Tibial nerve (tissue), 4 donors: ENCODE results near the gene MEIOB. TPM values are rescaled to one million over a fixed set of nuclear protein-coding genes. Genes with fewer than 3 reads are reported as not detected.
"Not testable (repeated sequence)": the region's sequence is repeated elsewhere in the genome, so short reads cannot be mapped to it uniquely, and the experiment has no call there.

ENCODE experiments used
- DNase-seq, 2 donors: peaks; one replicate each; pipeline ENCODE4 v3.0.0-alpha.2; 2019; ENCODE audit warnings: low spot score in 2 of 2
- H3K27ac ChIP-seq, 4 donors: fragments of 200-600 bp; sonication (generic) in 3 of 4; one replicate each; pipeline ENCODE4 v1.5.1; 2017 to 2019; ENCODE audit warnings: mild to moderate bottlenecking in 1 of 4
- H3K27me3 ChIP-seq, 2 donors: fragments of 200-600 bp; sonication (generic) in 1 of 2; one replicate each; pipeline versions ENCODE4 v1.5.1 to v1.6.0; 2017 to 2019
- H3K36me3 ChIP-seq, 3 donors: fragments of 200-600 bp; sonication (generic); one replicate each; pipeline ENCODE4 v1.5.1; 2018 to 2019
- H3K4me1 ChIP-seq, 4 donors: fragments of 200-600 bp; sonication (generic) in 3 of 4; one replicate each; pipeline ENCODE4 v1.5.1; 2017 to 2019
- H3K4me3 ChIP-seq, 4 donors: fragments of 200-600 bp; sonication (generic) in 3 of 4; one replicate each; pipeline ENCODE4 v1.5.1; 2017 to 2019; ENCODE audit warnings: mild to moderate bottlenecking in 1 of 4, moderate library complexity in 1 of 4
- H3K9me3 ChIP-seq, 4 donors: fragments of 200-600 bp; sonication (generic) in 3 of 4; one replicate each; pipeline ENCODE4 v1.5.1; 2017 to 2019
- CTCF ChIP-seq, 5 experiments: fragments of 200-600 bp in 3 of 5; fragments of 450-650 bp in 2 of 5; sonication (generic) in 3 of 5; IDR thresholded peaks; one replicate each; pipeline ENCODE4 v1.5.1; 2016 to 2019; ENCODE audit warnings: antibody characterized with exemption in 5 of 5, mild to moderate bottlenecking in 3 of 5, moderate library complexity in 2 of 5
- EP300 ChIP-seq, 2 donors: sonication (generic); formaldehyde crosslinking; IDR thresholded peaks; one replicate each; pipeline ENCODE4 v1.6.1; 2017; ENCODE audit warnings: antibody characterized with exemption in 2 of 2, mild to moderate bottlenecking in 1 of 2
- POLR2A ChIP-seq, 2 donors: fragments of 450-650 bp; IDR thresholded peaks; one replicate each; pipeline ENCODE4 v1.6.1; 2017; ENCODE audit warnings: antibody characterized with exemption in 2 of 2, mild to moderate bottlenecking in 2 of 2, moderate library complexity in 2 of 2
- WGBS, 2 donors: methylation state at CpG; one replicate each; pipeline ENCODE4 v1.1.5; 2018; 5-methylcytosine and 5-hydroxymethylcytosine counted together
- total RNA-seq, 4 donors: library from RNA; depleted of rRNA; stranded (reverse); fragments of >200 nt; gene quantifications; one replicate each; pipeline ENCODE4 v1.1.0, GENCODE V29; 2016

Gene MEIOB
- total RNA-seq, 4 donors from 2014 or later, result not detected

- Histone ChIP-seq H3K27me3 (peaks cover 0 to 66% of the 10 kb centered on the region in 2 donors), H3K4me3 (no peak overlapping the region), H3K9me3 (no peaks in the 10 kb centered on the region), H3K27ac (no peak overlapping the region), H3K4me1 (peaks cover 0 to 4% (median 0%) of the 10 kb centered on the region in 4 donors), H3K36me3 (no peaks in the 10 kb centered on the region)
- TF ChIP-seq EP300 (IDR thresholded peaks at IDR 0.05) (no peak), POLR2A (IDR thresholded peaks at IDR 0.05) (no peak), CTCF (IDR thresholded peaks at IDR 0.05) (no peak)
- 38 to 50% methylated on average over 13 of the region's 13 CpGs for WGBS, 2 donors
- no peak for DNase-seq
Measured at GRCh38 chr16:1903220-1903574, 31.2 kb upstream of the MEIOB start.

GRCh38 chr16:1902547-1903219, 30.7 kb upstream of the MEIOB start:
- no peak overlapping the region for H3K4me3 ChIP-seq
- no peak overlapping the region for H3K27ac ChIP-seq
- peaks cover 0 to 4% (median 0%) of the 10 kb centered on the region in 4 donors for H3K4me1 ChIP-seq
- H3K9me3 ChIP-seq, result no peaks in the 10 kb centered on the region
- H3K27me3 ChIP-seq, result peaks cover 0 to 64% of the 10 kb centered on the region in 2 donors
- WGBS, 2 donors, result 65 to 66% methylated on average over 14 to 20 of the region's 20 CpGs
- DNase-seq, result no peak
- no peaks in the 10 kb centered on the region for H3K36me3 ChIP-seq
- TF ChIP-seq CTCF (IDR thresholded peaks at IDR 0.05) (no peak), EP300 (IDR thresholded peaks at IDR 0.05) (no peak), POLR2A (IDR thresholded peaks at IDR 0.05) (no peak)

- H3K4me1 ChIP-seq, result peaks cover 0 to 4% (median 0%) of the 10 kb centered on the region in 4 donors
- H3K9me3 ChIP-seq, result no peaks in the 10 kb centered on the region
- no peak for DNase-seq
- TF ChIP-seq EP300 (IDR thresholded peaks at IDR 0.05) (no peak), CTCF (IDR thresholded peaks at IDR 0.05) (no peak), POLR2A (IDR thresholded peaks at IDR 0.05) (no peak)
- H3K4me3 ChIP-seq, result no peak overlapping the region
- no peak overlapping the region for H3K27ac ChIP-seq
- 82 to 85% methylated on average over 9 of the region's 9 CpGs for WGBS, 2 donors
- no peaks in the 10 kb centered on the region for H3K36me3 ChIP-seq
- H3K27me3 ChIP-seq, result peaks cover 0 to 55% of the 10 kb centered on the region in 2 donors
Measured at GRCh38 chr16:1900452-1900774, 28.4 kb upstream of the MEIOB start.

GRCh38 chr16:1899641-1900451, 27.9 kb upstream of the MEIOB start:
- Histone ChIP-seq H3K9me3 (no peaks in the 10 kb centered on the region), H3K4me1 (peaks cover 0 to 4% (median 0%) of the 10 kb centered on the region in 4 donors), H3K4me3 (no peak overlapping the region), H3K36me3 (no peaks in the 10 kb centered on the region), H3K27me3 (peaks cover 0 to 51% of the 10 kb centered on the region in 2 donors), H3K27ac (no peak overlapping the region)
- WGBS, 2 donors, result 78 to 88% methylated on average over 16 of the region's 16 CpGs
- no peak for TF ChIP-seq EP300 (IDR thresholded peaks at IDR 0.05)
- TF ChIP-seq CTCF (IDR thresholded peaks at IDR 0.05), result no peak
- DNase-seq, result no peak

DNA sequence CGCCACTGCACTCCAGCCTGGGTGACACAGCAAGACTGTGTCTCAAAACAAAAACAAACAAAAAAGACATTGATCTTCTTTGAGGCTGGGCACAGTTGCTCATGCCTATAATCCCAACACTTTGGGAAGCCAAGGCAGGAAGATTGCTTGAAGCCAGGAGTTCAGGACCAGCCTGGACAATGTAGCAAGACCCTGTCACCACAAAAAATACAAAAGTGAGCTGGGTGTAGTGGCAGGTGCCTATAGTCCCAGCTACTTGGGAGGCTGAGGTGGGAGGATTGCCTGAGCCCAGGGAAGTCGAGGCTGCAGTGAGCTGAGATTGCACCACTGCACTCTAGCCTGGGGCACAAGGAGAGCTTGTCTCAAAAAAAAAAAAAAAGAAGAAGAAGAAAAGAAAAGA, 25.7 kb upstream of the MEIOB start:
- peaks cover 0 to 34% of the 10 kb centered on the region in 2 donors for H3K27me3 ChIP-seq
- H3K27ac ChIP-seq, H3K4me3 ChIP-seq, H3K36me3 ChIP-seq, H3K4me1 ChIP-seq, DNase-seq, H3K9me3 ChIP-seq: not testable (repeated sequence)
- 79 to 83% methylated on average over 2 of the region's 2 CpGs for WGBS, 2 donors
